Loucy (cell line): ENCODE measurements around the gene NRAS.

Experiments used
- H2AFZ ChIP-seq: fragments of 200-600 bp; sonication (generic); 2 replicates; pipeline ENCODE4 v1.6.0; 2016; ENCODE audit warnings: antibody characterized with exemption, mild to moderate bottlenecking, low read length, moderate library complexity
- H3F3A ChIP-seq: fragments of 200-600 bp; 2 replicates; pipeline ENCODE4 v1.6.0; 2016; ENCODE audit warnings: antibody characterized with exemption, low read depth, mild to moderate bottlenecking
- H3K27me3 ChIP-seq: fragments of 200-600 bp; sonication (generic); 2 replicates; pipeline ENCODE4 v1.6.1; 2014; ENCODE audit warnings: low read length, mild to moderate bottlenecking; ENCODE audit not compliant: insufficient read depth, poor library complexity, severe bottlenecking
- H3K36me3 ChIP-seq: fragments of 200-600 bp; sonication (generic); 2 replicates; pipeline ENCODE4 v1.6.1; 2016; ENCODE audit warnings: low read length; ENCODE audit not compliant: insufficient read depth
- H3K4me1 ChIP-seq: fragments of 200-600 bp; sonication (generic); 2 replicates; pipeline ENCODE4 v1.5.1; 2014; ENCODE audit warnings: low read length, mild to moderate bottlenecking; ENCODE audit not compliant: insufficient read depth, poor library complexity, severe bottlenecking
- H3K4me2 ChIP-seq: fragments of 200-600 bp; sonication (generic); 2 replicates; pipeline ENCODE4 v1.6.0; 2014; ENCODE audit warnings: antibody characterized with exemption, low read length, low read depth, mild to moderate bottlenecking; ENCODE audit not compliant: poor library complexity, severe bottlenecking
- H3K4me3 ChIP-seq: fragments of 200-600 bp; sonication (generic); 2 replicates; pipeline ENCODE4 v1.5.1; 2014; ENCODE audit warnings: low read length, mild to moderate bottlenecking, mixed read lengths; ENCODE audit not compliant: poor library complexity, severe bottlenecking
- H3K79me2 ChIP-seq: fragments of 200-600 bp; sonication (generic); 2 replicates; pipeline ENCODE4 v1.6.1; 2014; ENCODE audit warnings: low read length; ENCODE audit not compliant: insufficient read depth
- H3K9ac ChIP-seq: fragments of 200-600 bp; sonication (generic); 2 replicates; pipeline ENCODE4 v1.6.0; 2014; ENCODE audit warnings: mild to moderate bottlenecking, low read depth, low read length, moderate library complexity; ENCODE audit not compliant: poor library complexity, severe bottlenecking
- H3K9me2 ChIP-seq: fragments of 200-600 bp; sonication (generic); replicated peaks from 2 replicates; pipeline ENCODE4 v1.6.1; 2016; ENCODE audit warnings: low read depth, low read length, mixed read lengths
- H3K9me3 ChIP-seq: fragments of 200-600 bp; sonication (generic); 2 replicates; pipeline ENCODE4 v1.6.1; 2014; ENCODE audit warnings: mild to moderate bottlenecking, antibody characterized with exemption, low read length, low read depth; ENCODE audit not compliant: insufficient read depth
- H4K20me1 ChIP-seq: fragments of 200-600 bp; sonication (generic); 2 replicates; pipeline ENCODE4 v1.6.0; 2014; ENCODE audit warnings: antibody characterized with exemption, low read length, mild to moderate bottlenecking; ENCODE audit not compliant: insufficient read depth, poor library complexity, severe bottlenecking
- CTCF ChIP-seq: fragments of 200-600 bp; sonication (generic); conservative IDR thresholded peaks from 2 replicates; pipeline ENCODE4 v1.5.1; 2014; ENCODE audit warnings: mild to moderate bottlenecking, antibody characterized with exemption, low read length
- EZH2phosphoT487 ChIP-seq: fragments of 200-600 bp; IDR thresholded peaks from 2 replicates; pipeline ENCODE4 v1.6.1; 2018; ENCODE audit warnings: antibody characterized with exemption, mild to moderate bottlenecking, moderate library complexity, borderline replicate concordance

NRAS gene

GRCh38 chr1:114688526-114688925 is 28.0 kb downstream of the NRAS start:
- H3K36me3 ChIP-seq, result no peaks in the 10 kb centered on the region
- no peaks in the 10 kb centered on the region for H4K20me1 ChIP-seq
- peaks cover 15% of the 10 kb centered on the region for H3K27me3 ChIP-seq
- TF ChIP-seq EZH2phosphoT487, result no peak
- TF ChIP-seq CTCF, result no peak
- no peak overlapping the region for H3K9ac ChIP-seq
- H3K4me2 ChIP-seq, result no peak overlapping the region
- no peak overlapping the region for H2AFZ ChIP-seq
- H3K4me1 ChIP-seq, result no peaks in the 10 kb centered on the region
- H3K9me2 ChIP-seq, result peaks cover 4% of the 10 kb centered on the region; the same call in 1 of the 2 replicates
- H3K9me3 ChIP-seq, result no peaks in the 10 kb centered on the region
- no peaks in the 10 kb centered on the region for H3F3A ChIP-seq
- no peak overlapping the region for H3K4me3 ChIP-seq
- no peaks in the 10 kb centered on the region for H3K79me2 ChIP-seq

- H3K36me3 ChIP-seq, result no peaks in the 10 kb centered on the region
- no peak for TF ChIP-seq EZH2phosphoT487
- no peak for TF ChIP-seq CTCF
- peaks cover 21% of the 10 kb centered on the region for H3K27me3 ChIP-seq
- no peak overlapping the region for H3K4me2 ChIP-seq
- no peaks in the 10 kb centered on the region for H3K4me1 ChIP-seq
- H3K4me3 ChIP-seq, result no peak overlapping the region
- H3K9me2 ChIP-seq, result peaks cover 4% of the 10 kb centered on the region; the same call in 1 of the 2 replicates
- H3K9ac ChIP-seq, result no peak overlapping the region
- no peak overlapping the region for H2AFZ ChIP-seq
- H4K20me1 ChIP-seq, result no peaks in the 10 kb centered on the region
- no peaks in the 10 kb centered on the region for H3F3A ChIP-seq
- H3K79me2 ChIP-seq, result no peaks in the 10 kb centered on the region
- no peaks in the 10 kb centered on the region for H3K9me3 ChIP-seq
These were observed 30.7 kb downstream of the NRAS start for GRCh38 chr1:114685851-114686250.

GRCh38 chr1:114677691-114678090 is 38.9 kb downstream of the NRAS start:
- H2AFZ ChIP-seq, result no peak overlapping the region
- no peaks in the 10 kb centered on the region for H3K4me1 ChIP-seq
- H4K20me1 ChIP-seq, result no peaks in the 10 kb centered on the region
- H3F3A ChIP-seq, result no peaks in the 10 kb centered on the region
- no peak for TF ChIP-seq CTCF
- TF ChIP-seq EZH2phosphoT487, result no peak
- H3K4me2 ChIP-seq, result no peak overlapping the region
- no peaks in the 10 kb centered on the region for H3K79me2 ChIP-seq
- H3K27me3 ChIP-seq, result no peaks in the 10 kb centered on the region
- H3K9ac ChIP-seq, result no peak overlapping the region
- no peaks in the 10 kb centered on the region for H3K9me2 ChIP-seq
- no peaks in the 10 kb centered on the region for H3K36me3 ChIP-seq
- H3K9me3 ChIP-seq, result no peaks in the 10 kb centered on the region
- H3K4me3 ChIP-seq, result no peak overlapping the region
